Activated naive CD8-positive, alpha-beta T cell treated with anti-CD3 and anti-CD28 coated beads, Interleukin-2, amount 50 U/mL, for 24 hours (primary cell): ENCODE measurements around the gene IFNAR1.
"Not testable (repeated sequence)": the region's sequence is repeated elsewhere in the genome, so short reads cannot be mapped to it uniquely, and the experiment has no call there.

Experiments used
- ATAC-seq: fragments of 150-1000 bp; cut with Tn5 transposase; one replicate; pipeline ENCODE4 v1.10.0; 2021
- DNase-seq: peaks from one replicate; pipeline ENCODE4 v3.0.0; 2021
- H3K27ac Mint-ChIP-seq: one replicate; pipeline ENCODE4 v1.8.0; 2021; ENCODE audit warnings: mild to moderate bottlenecking, mixed read lengths
- H3K27me3 Mint-ChIP-seq: one replicate; pipeline ENCODE4 v1.8.0; 2021; ENCODE audit warnings: mixed read lengths
- H3K36me3 Mint-ChIP-seq: one replicate; pipeline ENCODE4 v1.8.0; 2021; ENCODE audit warnings: low read depth, mixed read lengths
- H3K4me1 Mint-ChIP-seq: one replicate; pipeline ENCODE4 v1.8.0; 2021; ENCODE audit warnings: mixed read lengths
- H3K4me3 Mint-ChIP-seq: one replicate; pipeline ENCODE4 v1.8.0; 2021; ENCODE audit warnings: mild to moderate bottlenecking, moderate library complexity, mixed read lengths
- H3K9me3 Mint-ChIP-seq: one replicate; pipeline ENCODE4 v1.8.0; 2021; ENCODE audit warnings: mixed read lengths

Gene IFNAR1

GRCh38 chr21:33350676-33351075 lies 25.9 kb downstream of the IFNAR1 start:
- no peak for ATAC-seq
- peaks cover 13% of the 10 kb centered on the region for H3K4me1 Mint-ChIP-seq
- H3K27me3 Mint-ChIP-seq, result no peaks in the 10 kb centered on the region
- no peak for DNase-seq
- no peak overlapping the region for H3K4me3 Mint-ChIP-seq
- no peaks in the 10 kb centered on the region for H3K9me3 Mint-ChIP-seq
- peaks cover 27% of the 10 kb centered on the region for H3K36me3 Mint-ChIP-seq
- no peak overlapping the region for H3K27ac Mint-ChIP-seq

- H3K9me3 Mint-ChIP-seq, result no peaks in the 10 kb centered on the region
- peak overlapping the region; percentile 67 for H3K27ac Mint-ChIP-seq
Measured at GRCh38 chr21:33355355-33355754, 30.6 kb downstream of the IFNAR1 start.

GRCh38 chr21:33355996-33356395 lies 31.2 kb downstream of the IFNAR1 start:
- no peak for DNase-seq
- Mint-ChIP-seq H3K4me3 (no peak overlapping the region), H3K27me3 (no peaks in the 10 kb centered on the region), H3K36me3 (peaks cover 17% of the 10 kb centered on the region), H3K27ac (no peak overlapping the region), H3K4me1 (peaks cover 10% of the 10 kb centered on the region), H3K9me3 (no peaks in the 10 kb centered on the region)
- ATAC-seq, result no peak

More at GRCh38 chr21:33355355-33355754, 30.6 kb downstream of the IFNAR1 start:
- peaks cover 9% of the 10 kb centered on the region for H3K4me1 Mint-ChIP-seq
- no peak for DNase-seq
- H3K36me3 Mint-ChIP-seq, result peaks cover 20% of the 10 kb centered on the region
- no peak for ATAC-seq
- no peaks in the 10 kb centered on the region for H3K27me3 Mint-ChIP-seq
- no peak overlapping the region for H3K4me3 Mint-ChIP-seq

GRCh38 chr21:33357177-33357576 lies 32.4 kb downstream of the IFNAR1 start:
- H3K36me3 Mint-ChIP-seq, result peaks cover 17% of the 10 kb centered on the region

GRCh38 chr21:33359446-33359845 lies 34.7 kb downstream of the IFNAR1 start:
- peaks cover 14% of the 10 kb centered on the region for H3K36me3 Mint-ChIP-seq

More at GRCh38 chr21:33357177-33357576, 32.4 kb downstream of the IFNAR1 start:
- Mint-ChIP-seq H3K27me3 (no peaks in the 10 kb centered on the region), H3K4me1 (peaks cover 20% of the 10 kb centered on the region), H3K27ac (no peak overlapping the region), H3K4me3 (no peak overlapping the region), H3K9me3 (no peaks in the 10 kb centered on the region)
- no peak for DNase-seq
- no peak for ATAC-seq

GRCh38 chr21:33360281-33360680 lies 35.5 kb downstream of the IFNAR1 start:
- Mint-ChIP-seq H3K4me3 (no peak overlapping the region), H3K9me3 (no peaks in the 10 kb centered on the region), H3K27ac (no peak overlapping the region), H3K36me3 (peaks cover 13% of the 10 kb centered on the region), H3K4me1 (peaks cover 25% of the 10 kb centered on the region), H3K27me3 (no peaks in the 10 kb centered on the region)
- ATAC-seq, result no peak
- DNase-seq, result no peak

More at GRCh38 chr21:33359446-33359845, 34.7 kb downstream of the IFNAR1 start:
- Mint-ChIP-seq H3K4me1 (peaks cover 26% of the 10 kb centered on the region), H3K4me3 (no peak overlapping the region), H3K27ac (no peak overlapping the region), H3K27me3 (no peaks in the 10 kb centered on the region), H3K9me3 (no peaks in the 10 kb centered on the region)
- ATAC-seq, result no peak
- no peak for DNase-seq

- Mint-ChIP-seq H3K4me1 (peaks cover 21% of the 10 kb centered on the region), H3K9me3 (peaks cover 1% of the 10 kb centered on the region), H3K4me3 (peak overlapping the region; percentile 75), H3K27me3 (no peaks in the 10 kb centered on the region), H3K27ac (peak overlapping the region; percentile 52), H3K36me3 (peaks cover 9% of the 10 kb centered on the region)
- DNase-seq, result peak; percentile 92
- peak; percentile 91 for ATAC-seq
Measured at GRCh38 chr21:33360881-33361602, 36.3 kb downstream of the IFNAR1 start.

- peak overlapping the region; percentile 83 for H3K27ac Mint-ChIP-seq
- peaks cover 21% of the 10 kb centered on the region for H3K4me1 Mint-ChIP-seq
- H3K9me3 Mint-ChIP-seq, result peaks cover 12% of the 10 kb centered on the region
- H3K4me3 Mint-ChIP-seq, result peak overlapping the region; percentile 75
- peaks cover 3% of the 10 kb centered on the region for H3K36me3 Mint-ChIP-seq
- no peaks in the 10 kb centered on the region for H3K27me3 Mint-ChIP-seq
- ATAC-seq, result peak; percentile 58
- DNase-seq, result peak; percentile 39
Measured at GRCh38 chr21:33362044-33362555, 37.3 kb downstream of the IFNAR1 start.

- not testable (repeated sequence) for DNase-seq, H3K27me3 Mint-ChIP-seq, ATAC-seq, H3K4me3 Mint-ChIP-seq, H3K27ac Mint-ChIP-seq
- peaks cover 27% of the 10 kb centered on the region for H3K9me3 Mint-ChIP-seq
- H3K36me3 Mint-ChIP-seq, result peaks cover 12% of the 10 kb centered on the region
- H3K4me1 Mint-ChIP-seq, result peaks cover 21% of the 10 kb centered on the region
Measured at GRCh38 chr21:33363911-33364609, 39.3 kb downstream of the IFNAR1 start.

- ATAC-seq (no peak), DNase-seq (no peak)
- no peak overlapping the region for H3K27ac Mint-ChIP-seq
- no peaks in the 10 kb centered on the region for H3K27me3 Mint-ChIP-seq
- H3K9me3 Mint-ChIP-seq, result peaks cover 27% of the 10 kb centered on the region
- peaks cover 12% of the 10 kb centered on the region for H3K36me3 Mint-ChIP-seq
- peaks cover 21% of the 10 kb centered on the region for H3K4me1 Mint-ChIP-seq
- H3K4me3 Mint-ChIP-seq, result no peak overlapping the region
Measured at GRCh38 chr21:33364830-33365229, 40.1 kb downstream of the IFNAR1 start.

- Mint-ChIP-seq H3K27me3 (no peaks in the 10 kb centered on the region), H3K9me3 (peaks cover 27% of the 10 kb centered on the region), H3K27ac (peak overlapping the region; percentile 4), H3K4me1 (peaks cover 6% of the 10 kb centered on the region), H3K4me3 (no peak overlapping the region), H3K36me3 (peaks cover 12% of the 10 kb centered on the region)
- ATAC-seq (no peak), DNase-seq (no peak)
Measured at GRCh38 chr21:33367309-33367973, 42.7 kb downstream of the IFNAR1 start.

GRCh38 chr21:33368124-33368523 lies 43.4 kb downstream of the IFNAR1 start:
- ATAC-seq (no peak), DNase-seq (no peak)
- Mint-ChIP-seq H3K4me3 (no peak overlapping the region), H3K36me3 (peaks cover 12% of the 10 kb centered on the region), H3K4me1 (peaks cover 2% of the 10 kb centered on the region), H3K27me3 (no peaks in the 10 kb centered on the region), H3K9me3 (peaks cover 27% of the 10 kb centered on the region), H3K27ac (no peak overlapping the region)

GRCh38 chr21:33368576-33368975 lies 43.8 kb downstream of the IFNAR1 start:
- no peak for DNase-seq
- peaks cover 12% of the 10 kb centered on the region for H3K36me3 Mint-ChIP-seq
- ATAC-seq, result no peak
- no peak overlapping the region for H3K4me3 Mint-ChIP-seq
- H3K4me1 Mint-ChIP-seq, result peaks cover 3% of the 10 kb centered on the region
- H3K9me3 Mint-ChIP-seq, result peaks cover 27% of the 10 kb centered on the region
- no peaks in the 10 kb centered on the region for H3K27me3 Mint-ChIP-seq
- no peak overlapping the region for H3K27ac Mint-ChIP-seq

GRCh38 chr21:33369586-33369985 lies 44.8 kb downstream of the IFNAR1 start:
- no peaks in the 10 kb centered on the region for H3K27me3 Mint-ChIP-seq
- H3K36me3 Mint-ChIP-seq, result peaks cover 12% of the 10 kb centered on the region
- no peak overlapping the region for H3K27ac Mint-ChIP-seq
- H3K4me1 Mint-ChIP-seq, result peaks cover 7% of the 10 kb centered on the region
- no peak for DNase-seq
- ATAC-seq, result no peak
- H3K4me3 Mint-ChIP-seq, result no peak overlapping the region
- H3K9me3 Mint-ChIP-seq, result peaks cover 27% of the 10 kb centered on the region
